GM19324 (cell line): Measurements from ENCODE around the gene PSMC1.
"Not testable (repeated sequence)": the region's sequence is repeated elsewhere in the genome, so short reads cannot be mapped to it uniquely, and the experiment has no call there.

Experiments
- ATAC-seq: cut with Tn5 transposase; IDR thresholded peaks from one replicate; pipeline ENCODE4 v1.9.1; 2021; ENCODE audit warnings: mild to moderate bottlenecking, moderate library complexity; ENCODE audit not compliant: unreplicated experiment, low FRiP score

The PSMC1 gene

GRCh38 chr14:90256354-90257131, at the start of gene PSMC1:
PSMC1 (plus strand) TSS chr14:90256553; CDS start chr14:90256598, 45 bp downstream.
- ATAC-seq: peak; percentile 91

GRCh38 chr14:90213099-90213748, 43.1 kb upstream of the PSMC1 start:
- ATAC-seq: no peak

GRCh38 chr14:90228478-90228877, 27.9 kb upstream of the PSMC1 start:
- no peak for ATAC-seq

- ATAC-seq: not testable (repeated sequence)
These were observed 26.4 kb upstream of the PSMC1 start for GRCh38 chr14:90229942-90230341.

- ATAC-seq: no peak
These were observed 21.0 kb upstream of the PSMC1 start for GRCh38 chr14:90235179-90235976.

GRCh38 chr14:90239139-90239538, 17.2 kb upstream of the PSMC1 start:
- ATAC-seq: no peak

- ATAC-seq: no peak
These were observed 13.9 kb upstream of the PSMC1 start for GRCh38 chr14:90242444-90242843.

- no peak for ATAC-seq
These were observed 9.4 kb upstream of the PSMC1 start for GRCh38 chr14:90246936-90247335.

- ATAC-seq: not testable (repeated sequence)
These were observed 8.9 kb upstream of the PSMC1 start for GRCh38 chr14:90247441-90247840.

- ATAC-seq: no peak
These were observed 7.8 kb upstream of the PSMC1 start for GRCh38 chr14:90248594-90248993.

GRCh38 chr14:90253826-90254225, 2.5 kb upstream of the PSMC1 start:
- no peak for ATAC-seq

- ATAC-seq: no peak
These were observed 482 bp upstream of the PSMC1 start for GRCh38 chr14:90255871-90256270.

GRCh38 chr14:90263748-90264449, 7.5 kb downstream of the PSMC1 start:
- ATAC-seq: peak; percentile 67

- no peak for ATAC-seq
These were observed 10.2 kb downstream of the PSMC1 start for GRCh38 chr14:90266441-90267154.

GRCh38 chr14:90268420-90268819, 12.1 kb downstream of the PSMC1 start:
- no peak for ATAC-seq

GRCh38 chr14:90272523-90272922, 16.2 kb downstream of the PSMC1 start:
- no peak for ATAC-seq

- no peak for ATAC-seq
These were observed 17.2 kb downstream of the PSMC1 start for GRCh38 chr14:90273532-90273931.

GRCh38 chr14:90274019-90274418, 17.7 kb downstream of the PSMC1 start:
- no peak for ATAC-seq

- no peak for ATAC-seq
These were observed 18.6 kb downstream of the PSMC1 start for GRCh38 chr14:90274808-90275457.

GRCh38 chr14:90275458-90275814, 19.1 kb downstream of the PSMC1 start:
- no peak for ATAC-seq
